ENCODE measurements around the gene CDKN2B. TPM values are rescaled to one million over a fixed set of nuclear protein-coding genes. Genes with fewer than 3 reads are reported as not detected.
A peak's percentile ranks its signal among the peaks of the same experiment; 100 is the strongest.

Gene CDKN2B
- total and polyA plus RNA-seq, 4 donors, result 0.32 to 1.3 (median 0.54) TPM

- no peak for TF ChIP-seq EGR1 (IDR thresholded peaks at IDR 0.05; ENCODE audit: low read depth in 2 of 2)
- no peak for TF ChIP-seq FOXA1 (IDR thresholded peaks at IDR 0.05)
These were observed 31.7 kb upstream of the CDKN2B start (continued) for GRCh38 chr9:22040760-22041159.

DNA sequence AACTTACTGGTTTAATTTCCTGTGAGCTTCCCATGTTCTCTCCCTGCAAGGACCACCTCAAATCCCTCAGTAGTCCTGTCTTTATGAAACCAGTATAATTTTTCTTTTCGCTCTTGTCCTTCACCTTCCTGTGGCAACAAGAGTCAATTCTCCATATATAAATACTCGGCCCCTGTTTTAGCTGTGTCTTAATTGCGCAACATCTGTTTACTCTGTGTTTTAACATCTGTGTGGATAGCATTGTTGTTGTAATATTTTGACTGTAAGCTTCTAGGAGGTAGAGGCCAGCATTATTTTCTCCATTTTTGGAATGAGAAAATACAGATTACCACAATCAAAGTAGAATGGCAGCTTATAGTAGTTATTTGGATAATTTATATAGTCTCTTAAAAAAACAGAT lies 30.2 kb upstream of the CDKN2B start:
- DNase-seq (ENCODE audit: low spot score), result no peak
- no peaks in the 10 kb centered on the region for H3K36me3 ChIP-seq (ENCODE audit: control insufficient read depth in 4 of 4, insufficient read depth in 3 of 4, low read depth in 1 of 4, low read length in 3 of 4)
- H3K27ac ChIP-seq (ENCODE audit: low read depth in 1 of 2, low read length in 2 of 2), result no peak overlapping the region
- H3K9ac ChIP-seq (ENCODE audit: low read depth in 1 of 2, low read length in 2 of 2), result no peak overlapping the region
- no peaks in the 10 kb centered on the region for H3K27me3 ChIP-seq (ENCODE audit: control insufficient read depth in 4 of 4, insufficient read depth in 4 of 4, low read length in 3 of 4)
- peaks cover 0 to 3% (median 0%) of the 10 kb centered on the region in 4 donors for H3K4me1 ChIP-seq (ENCODE audit: control insufficient read depth in 4 of 4, insufficient read depth in 4 of 4, low read length in 3 of 4)
- H3K9me3 ChIP-seq (ENCODE audit: control insufficient read depth in 4 of 4, low read length in 3 of 4), result no peaks in the 10 kb centered on the region
- TF ChIP-seq RAD21 (IDR thresholded peaks at IDR 0.05) (no peak), GABPA (IDR thresholded peaks at IDR 0.05 in 1 of 2, conservative IDR thresholded peaks at IDR 0.05 in 1 of 2) (no peak)
- 63% methylated on average over 3 of the region's 3 CpGs for WGBS
- no peak overlapping the region for H3K4me3 ChIP-seq (ENCODE audit: low read depth in 1 of 3, low read length in 3 of 3)

DNA sequence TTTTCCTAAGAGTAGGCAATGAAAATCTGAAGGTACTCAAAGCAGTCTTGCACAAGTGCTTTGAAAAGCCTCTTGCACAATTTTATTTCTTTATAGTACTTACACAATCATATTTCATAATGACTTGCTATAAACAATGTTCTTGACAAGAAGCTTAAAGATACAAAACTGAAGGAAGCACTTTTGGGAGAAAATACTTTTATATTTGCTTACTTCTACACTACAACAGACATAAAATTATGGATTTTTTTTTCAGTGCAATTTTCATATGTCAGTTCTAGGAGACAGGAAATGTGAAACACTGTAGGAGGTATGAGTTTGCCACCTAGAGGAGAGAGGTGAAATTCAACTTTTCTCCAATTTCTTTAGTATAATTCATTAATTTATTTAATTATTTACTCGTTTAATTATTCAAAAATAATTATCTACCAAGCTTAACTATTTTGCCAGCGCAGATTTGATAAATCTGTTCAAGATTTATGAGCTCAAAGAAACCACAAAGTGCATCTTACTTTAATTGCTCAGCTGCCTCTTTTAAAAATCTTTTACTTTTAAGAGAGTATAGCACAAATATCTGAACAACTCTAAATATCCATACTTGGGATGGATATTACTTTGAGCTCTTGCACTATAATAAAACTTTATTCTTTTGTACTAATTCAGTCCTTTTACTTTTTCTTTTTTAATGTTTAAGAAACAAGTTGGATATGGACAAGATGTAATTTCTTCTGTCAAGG lies 29.0 kb upstream of the CDKN2B start:
- H3K36me3 ChIP-seq (ENCODE audit: control insufficient read depth in 4 of 4, insufficient read depth in 3 of 4, low read depth in 1 of 4, low read length in 3 of 4), result no peaks in the 10 kb centered on the region
- H3K9me3 ChIP-seq (ENCODE audit: control insufficient read depth in 4 of 4, low read length in 3 of 4), result no peaks in the 10 kb centered on the region
- H3K4me3 ChIP-seq (ENCODE audit: low read depth in 1 of 3, low read length in 3 of 3), result no peak overlapping the region
- peaks cover 0 to 3% (median 0%) of the 10 kb centered on the region in 4 donors for H3K4me1 ChIP-seq (ENCODE audit: control insufficient read depth in 4 of 4, insufficient read depth in 4 of 4, low read length in 3 of 4)
- H3K27me3 ChIP-seq (ENCODE audit: control insufficient read depth in 4 of 4, insufficient read depth in 4 of 4, low read length in 3 of 4), result no peaks in the 10 kb centered on the region
- H3K27ac ChIP-seq (ENCODE audit: low read depth in 1 of 2, low read length in 2 of 2), result no peak overlapping the region
- H3K9ac ChIP-seq (ENCODE audit: low read depth in 1 of 2, low read length in 2 of 2), result no peak overlapping the region
- no peak for DNase-seq (ENCODE audit: low spot score)
- WGBS, result 19% methylated on average over 2 of the region's 2 CpGs
- no peak for TF ChIP-seq EGR1 (IDR thresholded peaks at IDR 0.05; ENCODE audit: low read depth in 2 of 2)
- TF ChIP-seq, protein P1, sequence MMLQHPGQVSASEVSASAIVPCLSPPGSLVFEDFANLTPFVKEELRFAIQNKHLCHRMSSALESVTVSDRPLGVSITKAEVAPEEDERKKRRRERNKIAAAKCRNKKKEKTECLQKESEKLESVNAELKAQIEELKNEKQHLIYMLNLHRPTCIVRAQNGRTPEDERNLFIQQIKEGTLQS (IDR thresholded peaks at IDR 0.05), result no peak
- no peak for TF ChIP-seq GABPA (IDR thresholded peaks at IDR 0.05 in 1 of 2, conservative IDR thresholded peaks at IDR 0.05 in 1 of 2)
- TF ChIP-seq REST (IDR thresholded peaks at IDR 0.05), result no peak
- no peak for TF ChIP-seq HNF4G (IDR thresholded peaks at IDR 0.05)
- TF ChIP-seq, protein P2, sequence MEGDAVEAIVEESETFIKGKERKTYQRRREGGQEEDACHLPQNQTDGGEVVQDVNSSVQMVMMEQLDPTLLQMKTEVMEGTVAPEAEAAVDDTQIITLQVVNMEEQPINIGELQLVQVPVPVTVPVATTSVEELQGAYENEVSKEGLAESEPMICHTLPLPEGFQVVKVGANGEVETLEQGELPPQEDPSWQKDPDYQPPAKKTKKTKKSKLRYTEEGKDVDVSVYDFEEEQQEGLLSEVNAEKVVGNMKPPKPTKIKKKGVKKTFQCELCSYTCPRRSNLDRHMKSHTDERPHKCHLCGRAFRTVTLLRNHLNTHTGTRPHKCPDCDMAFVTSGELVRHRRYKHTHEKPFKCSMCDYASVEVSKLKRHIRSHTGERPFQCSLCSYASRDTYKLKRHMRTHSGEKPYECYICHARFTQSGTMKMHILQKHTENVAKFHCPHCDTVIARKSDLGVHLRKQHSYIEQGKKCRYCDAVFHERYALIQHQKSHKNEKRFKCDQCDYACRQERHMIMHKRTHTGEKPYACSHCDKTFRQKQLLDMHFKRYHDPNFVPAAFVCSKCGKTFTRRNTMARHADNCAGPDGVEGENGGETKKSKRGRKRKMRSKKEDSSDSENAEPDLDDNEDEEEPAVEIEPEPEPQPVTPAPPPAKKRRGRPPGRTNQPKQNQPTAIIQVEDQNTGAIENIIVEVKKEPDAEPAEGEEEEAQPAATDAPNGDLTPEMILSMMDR (IDR thresholded peaks at IDR 0.05; ENCODE audit: low read depth, low read length, missing input control), result peak; percentile 43
- no peak for TF ChIP-seq RXRA (IDR thresholded peaks at IDR 0.05)
- TF ChIP-seq ZBTB33 (IDR thresholded peaks at IDR 0.05), result no peak
- TF ChIP-seq YY1 (IDR thresholded peaks at IDR 0.05), result no peak
- TF ChIP-seq NR2F2 (IDR thresholded peaks at IDR 0.05), result no peak
- peak; percentile 77 to 83 for TF ChIP-seq RAD21 (IDR thresholded peaks at IDR 0.05)
- TF ChIP-seq SP1 (IDR thresholded peaks at IDR 0.05), result no peak
- no peak for TF ChIP-seq HNF4A (conservative IDR thresholded peaks at IDR 0.05)
- TF ChIP-seq JUND (IDR thresholded peaks at IDR 0.05), result no peak

All from liver (tissue), 9 donors.